ENCODE results near the gene ITGA2B. TPM values are rescaled to one million over a fixed set of nuclear protein-coding genes. Genes with fewer than 3 reads are reported as not detected.
A peak's percentile ranks its signal among the peaks of the same experiment; 100 is the strongest.

The ITGA2B gene
- total and polyA plus RNA-seq, 11 donors = 0.16 to 1.8 (median 0.34) TPM

- 90 to 94% (median 92%) methylated on average over 9 of the region's 9 CpGs for WGBS, 4 donors
- Histone ChIP-seq H3K27me3 (no peaks in the 10 kb centered on the region), H3K4me3 (no peak overlapping the region), H3K9me3 (no peaks in the 10 kb centered on the region), H3K4me1 (no peaks in the 10 kb centered on the region), H3K36me3 (peaks cover 0 to 81% (median 72%) of the 10 kb centered on the region in 9 donors), H3K27ac (peak overlapping the region in 1 of 12 donors; percentile 17)
- no peak for ATAC-seq
- DNase-seq = no peak
- TF ChIP-seq POLR2A (IDR thresholded peaks at IDR 0.05) (no peak), CTCF (IDR thresholded peaks at IDR 0.05) (no peak)
- intact Hi-C loops (cut with DNase I) = no loop called here
These were observed 43.1 kb upstream of the ITGA2B start for GRCh38 chr17:44432254-44433157.

- Histone ChIP-seq H3K4me3 (no peak overlapping the region), H3K27me3 (no peaks in the 10 kb centered on the region), H3K36me3 (peaks cover 0 to 89% (median 72%) of the 10 kb centered on the region in 9 donors), H3K9me3 (no peaks in the 10 kb centered on the region), H3K27ac (no peak overlapping the region), H3K4me1 (no peaks in the 10 kb centered on the region)
- TF ChIP-seq CTCF (IDR thresholded peaks at IDR 0.05) (no peak), POLR2A (IDR thresholded peaks at IDR 0.05) (no peak)
- 82 to 95% (median 85%) methylated on average over 3 of the region's 3 CpGs for WGBS, 4 donors
- ATAC-seq (no peak), DNase-seq (no peak)
- intact Hi-C loops (cut with DNase I) = no loop called here
These were observed 35.5 kb upstream of the ITGA2B start for GRCh38 chr17:44424828-44425461.

DNA sequence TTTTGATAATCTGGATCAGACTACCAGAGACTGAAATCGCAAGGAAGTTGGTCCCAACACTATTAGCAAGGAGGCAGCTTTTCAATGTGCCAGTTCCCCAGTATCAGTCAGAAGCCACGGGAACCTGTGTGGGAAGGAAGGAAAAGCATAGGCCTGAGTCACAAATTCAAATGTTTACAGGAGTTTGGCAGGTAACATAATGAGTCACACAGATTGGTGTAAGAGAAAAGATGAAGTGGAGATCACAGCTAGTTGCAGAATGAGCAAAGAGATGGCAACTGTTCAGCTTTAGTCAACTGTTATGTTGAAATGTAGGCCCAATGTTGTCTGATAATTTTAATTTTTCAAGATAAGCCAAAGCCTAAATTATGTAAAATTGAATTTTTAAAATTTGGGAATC, 28.1 kb upstream of the ITGA2B start:
- 83 to 93% (median 89%) methylated on average over 2 of the region's 2 CpGs for WGBS, 4 donors
- Histone ChIP-seq H3K36me3 (peaks cover 0 to 92% (median 76%) of the 10 kb centered on the region in 9 donors), H3K27ac (no peak overlapping the region), H3K27me3 (no peaks in the 10 kb centered on the region), H3K4me1 (no peaks in the 10 kb centered on the region), H3K9me3 (no peaks in the 10 kb centered on the region), H3K4me3 (no peak overlapping the region)
- no peak for ATAC-seq
- intact Hi-C loops (cut with DNase I) = no loop called here
- TF ChIP-seq CTCF (IDR thresholded peaks at IDR 0.05) (no peak), POLR2A (IDR thresholded peaks at IDR 0.05) (no peak)
- no peak for DNase-seq

GRCh38 chr17:44416558-44417289, 27.3 kb upstream of the ITGA2B start:
- Histone ChIP-seq H3K4me1 (no peaks in the 10 kb centered on the region), H3K27me3 (no peaks in the 10 kb centered on the region), H3K27ac (no peak overlapping the region), H3K9me3 (no peaks in the 10 kb centered on the region), H3K4me3 (no peak overlapping the region), H3K36me3 (peaks cover 0 to 83% (median 68%) of the 10 kb centered on the region in 9 donors)
- no peak for TF ChIP-seq CTCF (IDR thresholded peaks at IDR 0.05)
- TF ChIP-seq POLR2A (IDR thresholded peaks at IDR 0.05) = no peak
- no peak for DNase-seq
- 95 to 97% (median 97%) methylated on average over 2 of the region's 2 CpGs for WGBS, 4 donors
- intact Hi-C loops (cut with DNase I) = no loop called here
- ATAC-seq = no peak
